GM19463 (cell line): ENCODE measurements around the gene NDRG3.

Experiments used
- ATAC-seq: cut with Tn5 transposase; IDR thresholded peaks from one replicate; pipeline ENCODE4 v1.9.1; 2021; ENCODE audit warnings: mild to moderate bottlenecking, moderate library complexity; ENCODE audit not compliant: unreplicated experiment

NDRG3 gene

DNA sequence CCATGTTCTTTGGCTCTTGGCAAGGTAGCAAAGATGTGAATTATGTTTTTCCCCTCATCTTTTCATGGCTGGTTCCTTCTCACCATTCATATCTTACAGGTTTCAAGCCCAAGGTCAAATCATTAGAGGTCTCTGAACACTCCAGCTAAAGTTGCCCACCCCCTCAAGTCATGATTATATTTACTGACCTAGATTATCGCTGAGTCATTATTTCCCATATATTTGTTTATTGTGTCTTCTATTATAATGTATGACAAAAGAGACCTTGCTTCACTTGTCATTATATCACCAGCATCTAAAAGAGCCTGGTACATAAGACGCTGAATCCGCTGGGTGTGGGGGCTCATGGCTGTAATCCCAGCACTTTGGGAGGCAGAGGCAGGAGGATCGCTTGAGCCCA lies 15.2 kb upstream of the NDRG3 start:
- ATAC-seq = no peak

DNA sequence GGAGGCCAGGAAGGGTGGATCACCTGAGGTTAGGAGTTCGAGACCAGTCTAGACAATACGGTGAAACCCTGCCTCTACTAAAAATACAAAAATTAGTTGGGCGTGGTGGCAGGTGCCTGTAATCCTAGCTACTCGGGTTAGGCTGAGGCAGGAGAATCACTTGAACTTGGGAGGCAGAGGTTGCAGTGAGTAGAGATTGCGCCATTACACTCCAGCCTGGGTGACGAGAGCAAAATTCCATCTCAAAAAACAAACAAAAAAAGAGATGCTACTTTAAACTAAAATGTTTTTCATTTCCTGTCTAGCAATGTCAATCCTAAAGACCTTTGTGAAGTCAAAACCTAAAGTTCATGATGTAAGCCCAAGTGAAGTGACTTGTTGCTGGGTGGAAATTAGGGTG lies 14.8 kb upstream of the NDRG3 start:
- no peak for ATAC-seq

DNA sequence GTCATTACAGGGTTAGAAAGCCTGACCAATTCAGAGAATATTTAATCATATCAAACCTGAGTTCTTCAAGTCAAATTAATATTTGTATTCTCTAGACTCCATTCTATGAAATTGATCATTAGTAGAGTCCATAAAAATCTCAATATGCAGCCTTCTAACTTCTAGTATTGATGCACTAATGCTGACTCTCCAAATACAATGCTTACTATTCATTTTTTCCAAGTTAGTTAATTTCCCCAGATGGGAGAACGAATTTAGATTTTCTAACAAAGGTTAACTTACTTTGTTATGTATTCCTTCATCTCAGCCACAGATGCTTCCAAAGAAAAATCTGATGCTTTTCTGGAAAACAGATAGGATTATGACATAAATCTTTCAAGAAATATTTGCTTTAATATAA lies 12.4 kb upstream of the NDRG3 start:
- ATAC-seq = no peak

DNA sequence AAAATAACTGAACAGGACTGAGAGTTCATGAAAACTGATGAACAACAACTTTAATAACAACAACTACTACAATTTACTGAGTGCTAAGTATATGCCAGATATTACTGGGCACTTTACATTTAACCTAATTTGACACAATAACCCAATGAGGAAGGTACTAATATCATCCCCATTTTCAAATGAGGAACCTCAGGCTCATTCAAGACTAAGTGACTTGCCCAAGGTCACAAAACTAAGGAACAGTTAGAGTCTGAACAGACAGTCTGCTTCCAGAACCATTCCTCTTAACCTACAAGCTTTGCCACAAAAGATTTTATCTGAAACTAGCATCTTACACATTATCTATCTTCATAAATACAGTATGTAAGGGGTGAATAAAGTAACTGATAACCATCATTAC lies 10.6 kb upstream of the NDRG3 start:
- no peak for ATAC-seq

DNA sequence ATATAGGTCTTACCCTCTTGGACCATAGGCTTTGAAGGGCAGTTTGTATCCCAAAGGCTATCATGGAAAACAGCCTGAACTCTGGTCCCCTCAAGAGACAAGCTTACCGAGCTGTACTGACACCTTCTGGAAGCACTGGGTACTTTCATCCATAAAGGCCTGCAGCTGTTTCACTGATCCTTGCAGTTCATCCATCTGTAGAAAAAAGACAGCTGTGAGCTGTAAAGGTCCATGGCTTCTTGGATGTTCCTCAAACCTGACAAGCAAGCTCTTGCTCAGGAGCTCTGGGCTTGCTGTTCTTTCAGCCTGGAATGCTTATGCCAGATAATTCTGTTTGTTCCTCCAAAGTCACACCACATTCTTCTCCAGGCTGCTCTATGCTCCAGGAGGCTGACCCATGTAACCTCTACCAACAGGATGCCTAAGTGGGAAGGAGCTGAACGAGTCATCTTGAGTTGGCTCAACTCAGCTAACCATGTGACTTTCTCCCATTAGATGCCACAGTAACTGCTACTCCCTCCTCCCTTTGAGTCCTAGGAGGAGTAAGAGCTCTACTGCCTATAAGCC lies 8.8 kb upstream of the NDRG3 start:
- ATAC-seq = no peak

DNA sequence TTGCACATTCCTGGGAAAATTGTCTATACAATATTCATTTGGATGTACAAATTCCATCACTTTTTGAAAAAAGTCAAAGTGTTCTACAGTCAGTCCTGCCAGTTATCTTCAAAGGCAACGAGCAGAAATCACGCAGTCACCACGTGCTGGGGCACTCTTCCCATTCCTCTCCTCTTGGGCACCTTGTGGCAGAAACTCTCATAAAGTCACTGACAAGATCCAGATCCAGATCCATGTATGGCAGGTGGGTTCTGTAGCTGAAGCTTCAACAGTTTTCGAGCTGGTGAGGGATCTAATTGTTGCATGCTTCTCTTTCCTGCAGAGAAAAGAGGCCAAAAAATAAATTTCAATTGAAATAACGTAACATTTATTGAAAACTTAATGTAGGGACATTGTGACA lies 6.7 kb upstream of the NDRG3 start:
- ATAC-seq = no peak

DNA sequence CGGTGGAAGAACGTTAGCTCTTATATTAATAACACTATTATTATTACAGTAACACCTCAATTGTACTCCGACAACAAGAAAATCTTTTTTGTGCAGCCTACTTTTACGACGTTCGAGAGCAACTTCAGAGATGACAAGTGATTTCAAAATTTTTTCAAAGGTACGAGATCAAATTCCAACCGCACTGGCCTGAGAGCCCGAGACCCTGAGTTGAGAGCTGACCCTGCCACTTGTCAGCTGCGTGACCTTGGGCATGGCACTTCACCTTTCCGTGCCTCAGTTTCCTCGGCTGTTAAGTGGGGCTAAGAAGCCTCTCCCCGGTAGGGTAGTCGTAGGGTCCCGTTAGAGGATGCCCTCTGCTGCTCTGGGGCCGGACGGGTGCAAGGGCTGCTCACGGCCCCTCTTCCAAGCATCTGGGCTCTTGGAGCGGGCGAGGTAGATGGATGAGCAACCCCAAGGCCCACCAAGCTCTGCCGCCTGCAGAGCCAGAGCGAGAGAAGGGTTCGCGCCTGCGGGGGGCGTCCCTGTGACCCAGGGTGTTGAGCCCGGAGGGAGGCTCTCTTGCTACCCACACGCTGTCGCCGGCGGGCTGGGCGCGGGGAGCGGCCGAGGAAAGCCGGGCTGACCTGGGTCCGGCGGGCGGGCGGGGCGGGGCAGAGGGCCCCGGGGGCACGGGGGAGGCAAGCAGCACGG lies 510 bp downstream of the NDRG3 start:
- ATAC-seq = peak; percentile 56

DNA sequence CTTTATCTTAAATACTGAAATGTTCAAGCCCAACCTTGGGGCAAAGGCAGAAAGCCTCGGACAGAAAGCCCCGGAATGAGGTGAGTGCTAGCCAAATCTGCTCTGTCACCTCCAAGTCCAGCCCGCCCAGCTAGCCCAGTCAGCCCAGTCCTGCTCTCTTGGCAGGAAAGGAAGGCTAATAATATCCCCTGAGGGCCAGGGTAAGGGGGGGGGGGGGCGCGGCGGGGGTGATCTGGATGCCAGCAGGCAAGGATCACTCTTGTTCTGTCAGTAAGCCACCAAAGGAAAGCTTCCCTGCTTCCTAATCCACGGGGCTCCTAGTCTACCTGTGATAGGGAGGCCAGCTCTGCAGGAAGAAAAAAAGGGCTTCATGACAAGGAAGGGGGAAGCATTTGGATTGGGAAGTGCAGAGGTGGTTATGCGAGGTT lies 1.1 kb downstream of the NDRG3 start:
- ATAC-seq = no peak

DNA sequence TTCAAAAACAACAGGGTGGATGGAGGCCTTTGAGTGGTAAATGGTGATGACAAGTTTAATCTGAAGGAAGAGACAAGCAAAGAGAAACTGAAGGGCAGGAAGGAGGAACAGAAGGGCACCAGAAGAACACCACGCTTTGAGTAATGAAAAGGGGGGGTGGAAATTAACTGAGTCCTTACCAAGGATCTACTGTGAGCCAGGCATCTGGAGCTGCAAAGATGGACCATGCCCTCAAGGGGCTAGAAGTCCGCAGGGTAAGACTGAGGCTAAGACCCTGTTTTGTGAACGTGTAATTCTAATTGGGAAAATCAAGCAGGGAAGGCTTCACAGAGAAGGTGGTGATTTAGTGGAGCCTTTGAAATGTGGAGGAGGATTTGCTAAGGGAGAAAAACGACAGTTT lies 1.6 kb downstream of the NDRG3 start:
- ATAC-seq = no peak

DNA sequence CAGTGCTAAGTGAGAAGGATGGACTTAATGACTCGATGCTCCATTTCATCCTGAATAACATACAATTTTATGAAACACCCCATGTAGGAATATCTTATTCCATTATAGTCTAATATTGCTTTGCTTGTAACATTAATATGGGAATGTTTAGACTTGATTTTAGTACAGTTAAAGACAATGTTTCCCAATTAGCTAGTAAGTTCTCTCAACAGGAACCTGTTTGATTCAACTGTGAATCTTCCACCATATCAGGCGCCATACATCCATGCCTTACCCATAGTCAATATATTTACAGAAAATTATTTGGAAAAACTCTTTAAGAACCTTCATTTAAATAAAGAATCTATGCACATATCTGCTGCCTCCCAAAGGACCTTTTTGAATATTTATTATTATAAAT lies 3.3 kb downstream of the NDRG3 start:
- no peak for ATAC-seq

DNA sequence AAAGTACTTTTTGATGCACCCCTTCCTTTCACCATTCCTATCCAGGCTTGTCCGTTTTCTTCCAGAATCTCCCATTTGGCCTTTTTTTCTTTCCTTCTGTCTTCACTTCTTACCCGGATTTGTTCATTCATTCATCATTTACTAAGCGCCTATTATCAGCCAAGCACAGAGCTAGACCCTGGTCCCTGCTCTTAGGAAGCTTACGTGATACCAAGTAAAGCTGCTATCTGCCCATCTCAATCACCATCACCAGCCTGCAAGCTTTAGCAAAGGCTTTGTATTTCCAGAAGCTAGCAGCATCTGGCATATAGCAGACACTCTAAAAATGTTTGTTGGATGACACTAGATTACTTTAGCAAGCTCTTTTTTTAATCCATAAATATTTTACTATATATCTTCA lies 4.8 kb downstream of the NDRG3 start:
- ATAC-seq = no peak

DNA sequence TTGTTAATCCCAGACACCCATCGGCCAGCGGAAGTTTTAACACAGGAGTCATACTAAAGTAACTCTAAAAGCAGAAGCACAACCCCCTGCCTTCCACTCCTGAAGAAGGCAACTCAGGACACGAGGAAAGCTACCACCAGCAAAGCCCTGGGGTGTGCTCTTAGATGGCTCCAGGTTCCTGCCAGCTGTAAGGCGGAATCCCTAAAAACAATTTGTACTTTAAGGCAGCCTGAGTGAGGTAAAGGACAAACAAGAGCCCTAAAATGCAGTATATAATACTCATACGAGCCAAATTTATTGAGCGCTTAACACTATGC lies 8.7 kb downstream of the NDRG3 start:
- no peak for ATAC-seq

DNA sequence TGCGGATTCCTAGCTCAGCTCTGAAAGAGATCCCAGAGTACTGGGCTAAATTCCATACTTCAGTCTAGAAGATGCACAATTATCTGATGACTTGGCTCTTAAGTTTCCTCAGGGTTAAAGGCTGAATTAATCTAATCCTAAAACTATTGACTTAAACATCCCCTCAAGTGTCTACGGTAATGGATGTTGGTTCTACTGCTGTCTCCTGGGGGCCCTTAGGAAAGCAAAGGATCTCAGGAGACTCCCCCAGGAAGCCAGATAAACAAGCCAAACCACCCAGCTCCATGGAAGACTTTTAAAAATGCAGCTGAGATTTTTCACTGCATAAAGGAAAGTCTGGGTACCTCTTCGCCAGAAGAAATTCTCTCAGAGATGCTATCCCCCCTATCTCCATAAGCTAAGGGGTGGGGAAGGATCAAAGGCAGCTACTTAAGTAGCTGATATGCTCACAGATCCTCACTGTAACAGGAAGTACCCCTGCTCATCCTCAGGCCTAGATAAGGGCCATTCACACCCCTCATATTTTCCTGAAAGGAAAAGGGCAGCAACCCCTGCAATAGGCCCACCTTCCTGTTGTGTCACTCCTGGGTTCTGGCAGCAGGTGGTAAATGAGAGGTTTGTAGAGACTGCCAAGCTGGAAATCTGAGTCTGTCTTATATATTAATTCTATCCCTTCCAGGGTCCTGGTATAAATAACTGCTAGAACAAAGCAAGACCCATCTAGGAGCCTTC lies 9.3 kb downstream of the NDRG3 start:
- ATAC-seq = no peak

DNA sequence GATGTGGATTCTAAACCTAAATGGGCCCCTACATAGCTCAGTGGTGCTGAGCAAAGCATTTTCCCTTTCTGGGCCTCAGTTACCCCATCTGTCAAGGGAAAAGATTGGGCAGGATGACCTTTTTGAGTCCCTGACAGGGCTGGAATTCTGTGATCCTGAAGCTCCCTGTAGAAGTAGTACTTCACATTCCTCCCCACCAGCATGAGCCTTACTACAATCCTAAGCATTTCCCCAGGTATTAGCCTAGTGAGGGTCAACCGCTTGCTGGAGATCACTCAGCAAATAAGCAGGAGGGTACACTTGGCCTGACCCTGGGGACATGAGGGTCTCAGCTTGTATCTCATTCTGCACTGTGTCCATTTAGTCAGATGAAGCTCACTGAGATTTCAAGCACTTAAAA lies 13.4 kb downstream of the NDRG3 start:
- no peak for ATAC-seq

DNA sequence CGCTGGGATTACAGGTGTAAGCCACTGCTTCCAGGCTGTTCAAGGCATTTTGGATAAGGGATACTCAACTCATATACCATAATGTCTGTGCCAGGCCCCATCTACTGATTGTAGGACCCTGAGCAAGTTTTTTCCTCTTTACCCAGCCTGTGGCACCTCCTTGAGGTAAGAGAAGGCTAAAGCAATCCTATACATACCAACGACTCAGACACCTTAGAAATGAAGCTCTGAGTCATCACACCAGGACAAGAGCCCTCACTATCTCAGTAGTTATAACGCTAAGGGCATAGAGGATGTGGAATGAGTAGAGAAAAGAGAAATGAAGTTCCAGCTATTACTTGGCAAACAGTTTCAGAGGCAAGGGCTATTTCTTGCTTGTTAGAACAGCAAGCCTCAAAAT lies 16.9 kb downstream of the NDRG3 start:
- no peak for ATAC-seq

DNA sequence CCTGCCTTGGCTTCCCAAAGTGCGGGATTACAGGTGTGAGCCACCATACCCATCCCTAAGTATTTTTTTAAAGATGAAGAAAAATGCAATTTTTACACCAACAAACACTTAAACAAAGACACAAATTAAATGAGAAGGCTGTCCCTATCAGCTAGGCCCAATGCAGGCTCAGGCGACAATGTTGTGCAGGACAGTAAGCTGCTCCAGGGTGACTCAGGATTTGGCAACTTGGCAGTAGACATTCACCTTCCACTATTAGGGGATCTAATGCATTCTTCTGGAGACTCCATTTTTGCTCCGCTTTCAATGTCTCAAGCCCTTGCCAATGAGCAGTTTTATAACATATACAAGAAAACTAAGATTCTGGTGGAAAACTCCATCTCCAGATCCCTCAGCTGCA lies 19.7 kb downstream of the NDRG3 start:
- no peak for ATAC-seq

DNA sequence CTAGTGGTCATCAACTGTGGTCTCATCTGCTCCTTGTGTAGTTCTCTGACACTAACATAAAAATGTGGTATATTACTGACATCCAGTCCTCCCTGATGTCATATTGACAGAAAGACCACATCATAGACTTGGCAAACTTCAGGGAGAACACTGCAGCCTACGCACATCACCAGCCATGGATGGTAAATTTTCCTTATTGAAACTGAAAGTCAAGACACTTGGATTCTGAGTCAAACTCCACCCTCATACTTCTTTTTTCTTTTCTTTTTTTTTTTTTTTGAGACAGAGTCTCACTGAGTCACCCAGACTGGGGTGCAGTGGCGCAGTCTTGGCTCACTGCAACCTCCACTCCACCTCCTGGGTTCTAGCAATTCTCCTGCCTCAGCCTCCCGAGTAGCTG lies 25.4 kb downstream of the NDRG3 start:
- ATAC-seq = no peak

DNA sequence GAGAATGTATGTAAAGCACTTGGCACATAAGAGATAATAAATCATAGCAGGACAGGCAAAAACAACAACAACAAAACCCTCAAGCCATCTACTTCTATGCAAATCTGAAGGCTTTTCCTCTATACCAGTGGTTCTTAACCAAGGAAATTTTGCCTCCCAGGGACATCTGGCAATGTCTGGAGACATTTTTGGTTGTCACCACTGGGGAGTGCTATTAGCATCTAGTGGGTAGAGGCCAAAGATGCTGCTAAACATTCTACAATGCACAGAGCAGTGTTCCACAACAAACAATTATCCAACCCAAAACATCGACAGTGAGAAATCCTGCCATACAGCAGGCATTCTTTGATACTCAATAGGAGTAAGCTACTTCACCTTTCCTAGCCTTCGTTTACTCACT lies 28.2 kb downstream of the NDRG3 start:
- no peak for ATAC-seq

DNA sequence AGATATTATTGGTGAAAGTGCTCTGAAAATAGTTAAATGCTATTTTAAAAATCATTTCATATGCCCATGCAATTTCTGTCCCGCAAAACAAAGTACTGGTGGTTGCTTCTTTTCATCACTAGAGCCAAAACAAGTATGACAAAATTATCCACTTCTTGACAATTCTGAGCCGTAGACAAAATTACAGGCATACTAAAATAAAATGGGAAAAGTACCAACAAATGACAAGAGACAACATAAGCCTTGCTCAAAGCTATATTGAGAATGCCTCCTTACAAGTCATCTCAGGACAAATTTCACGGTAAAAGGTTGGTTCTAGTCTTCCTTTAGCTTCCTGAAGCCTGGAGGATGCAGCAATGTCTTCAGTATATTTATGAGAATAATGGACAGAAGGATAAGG lies 28.9 kb downstream of the NDRG3 start:
- no peak for ATAC-seq

DNA sequence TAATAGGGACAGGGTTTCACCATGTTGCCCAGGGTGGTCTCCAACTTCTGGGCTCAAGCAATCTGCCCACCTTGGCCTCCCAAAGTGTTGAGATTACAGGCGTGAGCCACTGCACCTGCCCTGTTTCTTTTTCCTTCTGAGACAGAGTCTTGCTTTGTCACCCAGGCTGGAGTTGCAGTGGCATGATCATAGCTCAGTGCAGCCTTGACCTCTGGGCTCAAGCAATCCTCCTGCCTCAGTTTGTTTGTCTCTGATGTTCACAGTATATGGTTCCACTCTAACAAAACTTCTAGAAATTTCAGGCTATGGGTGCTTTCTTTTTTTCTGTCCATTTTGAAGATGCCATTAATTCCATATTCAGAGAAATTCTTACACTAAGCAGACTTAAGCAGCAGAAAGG lies 33.1 kb downstream of the NDRG3 start:
- ATAC-seq = no peak

DNA sequence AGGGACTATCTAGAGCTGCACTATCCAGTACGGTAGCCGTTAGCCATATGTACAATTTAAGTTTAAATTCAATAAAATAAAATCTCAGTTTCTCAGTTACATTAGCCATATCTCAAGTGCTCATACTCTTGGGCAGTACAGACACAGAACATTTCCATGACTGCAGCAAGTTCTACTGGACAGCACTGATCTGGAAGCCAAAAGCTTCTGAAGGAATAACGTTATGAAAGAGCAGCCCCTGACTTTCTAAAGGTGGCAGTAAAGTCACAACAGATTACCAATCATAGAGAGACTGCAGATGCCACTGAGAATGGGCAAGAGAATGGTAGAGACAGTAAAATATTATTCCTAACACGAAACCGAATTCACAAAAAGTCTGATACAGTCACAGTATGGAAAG lies 36.8 kb downstream of the NDRG3 start:
- ATAC-seq = no peak

DNA sequence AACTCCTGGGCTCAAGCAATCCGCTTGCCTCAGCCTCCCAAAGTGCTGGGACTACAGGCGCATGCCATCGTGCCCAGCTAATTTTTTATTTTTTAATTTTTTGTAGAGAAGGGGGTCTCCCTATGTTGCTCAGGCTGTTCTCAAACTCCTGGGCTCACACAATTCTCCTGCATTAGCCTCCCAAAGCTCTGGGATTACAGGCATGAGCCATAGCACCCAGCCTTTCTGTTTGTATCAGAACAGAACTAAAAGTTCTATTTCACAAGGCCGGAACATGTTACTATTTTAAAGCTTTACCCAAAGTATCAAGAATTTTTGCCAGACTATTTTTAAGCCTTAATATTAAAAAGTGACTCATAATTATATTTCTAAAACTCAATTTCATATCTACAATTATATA lies 42.4 kb downstream of the NDRG3 start:
- ATAC-seq = no peak

DNA sequence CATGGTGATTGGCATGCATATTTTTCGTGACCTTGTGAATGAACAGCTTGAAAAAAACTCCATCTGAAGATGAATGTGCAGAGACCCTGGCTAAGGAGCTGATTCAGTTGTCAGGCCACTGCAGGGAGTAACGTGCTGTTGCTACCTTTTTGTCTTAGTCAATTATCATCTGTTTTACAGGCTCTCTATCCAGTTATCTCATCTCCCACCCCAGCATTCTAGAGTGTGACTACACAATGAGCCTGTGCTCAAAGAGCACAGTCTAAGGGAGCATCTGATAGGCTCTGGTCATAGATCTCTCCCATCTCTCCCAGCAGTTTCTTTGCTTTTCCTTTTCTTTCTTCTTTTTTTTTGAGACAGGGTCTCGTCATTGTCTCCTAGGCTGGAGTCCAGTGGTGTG lies 45.5 kb downstream of the NDRG3 start:
- ATAC-seq = no peak
